GM19023 (cell line): ENCODE results near the gene NOM1.
"Not testable (repeated sequence)": the region's sequence is repeated elsewhere in the genome, so short reads cannot be mapped to it uniquely, and the experiment has no call there.

Experiments
- ATAC-seq: cut with Tn5 transposase; IDR thresholded peaks from one replicate; pipeline ENCODE4 v1.9.1; 2021; ENCODE audit warnings: mild to moderate bottlenecking, moderate library complexity; ENCODE audit not compliant: unreplicated experiment

Gene NOM1

DNA sequence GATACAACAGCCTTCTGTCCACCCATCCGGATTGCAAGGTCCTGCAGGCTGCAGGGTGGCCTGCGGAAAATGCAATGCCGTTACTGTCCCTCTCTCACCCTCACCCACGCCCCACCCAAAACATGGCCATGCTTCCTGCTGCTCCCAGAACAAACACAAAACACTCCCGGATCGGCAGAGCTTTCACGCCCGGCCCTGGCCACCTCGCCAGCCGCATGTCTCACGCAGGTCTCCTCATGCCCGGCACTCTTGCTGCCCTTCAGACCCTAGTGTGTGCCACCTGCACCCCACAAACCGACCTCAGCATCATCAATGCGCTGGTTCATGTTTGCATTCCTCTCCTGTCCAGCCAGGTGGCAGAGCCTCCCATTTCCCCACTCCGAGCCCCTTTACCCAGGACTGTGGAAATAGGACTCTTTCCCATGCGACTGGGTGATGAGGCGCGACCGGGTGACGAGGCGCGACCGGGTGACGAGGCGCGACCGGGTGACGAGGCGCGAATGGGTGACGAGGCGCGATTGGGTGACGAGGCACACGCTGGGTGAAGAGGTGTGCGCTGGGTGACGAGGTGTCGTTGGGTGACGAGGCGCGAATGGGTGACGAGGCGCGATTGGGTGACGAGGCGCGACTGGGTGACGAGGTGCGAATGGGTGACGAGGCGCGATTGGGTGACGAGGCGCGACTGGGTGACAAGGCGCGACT, 8.9 kb upstream of the NOM1 start:
- ATAC-seq: no peak

DNA sequence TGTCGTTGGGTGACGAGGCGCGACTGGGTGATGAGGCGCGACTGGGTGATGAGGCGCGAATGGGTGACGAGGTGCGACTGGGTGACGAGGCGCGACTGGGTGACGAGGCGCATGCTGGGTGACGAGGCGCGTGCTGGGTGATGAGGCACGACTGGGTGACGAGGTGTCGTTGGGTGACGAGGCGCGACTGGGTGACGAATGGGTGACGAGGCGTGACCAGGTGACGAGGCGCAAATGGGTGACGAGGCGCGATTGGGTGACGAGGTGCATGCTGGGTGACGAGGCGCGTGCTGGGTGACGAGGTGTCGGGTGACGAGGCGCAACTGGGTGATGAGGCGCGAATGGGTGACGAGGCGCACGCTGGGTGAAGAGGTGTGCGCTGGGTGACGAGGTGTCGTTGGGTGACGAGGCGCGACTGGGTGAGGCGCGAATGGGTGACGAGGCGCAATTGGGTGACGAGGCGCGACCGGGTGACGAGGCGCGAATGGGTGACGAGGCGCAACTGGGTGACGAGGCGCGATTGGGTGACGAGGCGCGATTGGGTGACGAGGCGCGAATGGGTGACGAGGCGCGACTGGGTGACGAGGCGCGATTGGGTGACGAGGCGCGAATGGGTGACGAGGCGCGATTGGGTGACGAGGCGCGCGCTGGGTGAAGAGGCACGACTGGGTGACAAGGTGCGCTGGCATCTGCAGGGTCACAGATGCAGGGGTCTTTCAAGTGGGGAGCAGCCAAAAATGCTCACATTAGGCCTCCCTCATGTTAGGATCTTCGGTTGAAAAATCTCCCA, 7.9 kb upstream of the NOM1 start:
- no peak for ATAC-seq

DNA sequence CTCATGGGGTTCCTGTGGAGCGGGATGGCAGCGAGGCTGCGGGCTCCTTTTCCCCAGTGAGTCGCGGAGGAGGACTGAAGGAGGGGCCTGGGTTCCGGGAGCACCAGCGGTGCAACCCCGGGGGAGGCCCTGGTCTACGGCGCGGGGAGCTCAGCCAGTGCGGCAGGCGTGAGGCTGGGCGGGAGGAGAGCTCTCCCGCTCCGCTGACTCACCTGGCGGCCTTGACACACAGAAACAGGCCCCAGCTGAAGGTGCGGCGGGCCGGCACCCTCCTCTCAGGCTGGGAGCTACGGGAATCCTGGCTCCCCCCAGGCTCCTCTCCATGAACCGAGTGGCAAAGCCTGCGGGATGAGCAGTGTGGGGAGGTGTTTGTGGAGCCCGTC, 6.8 kb upstream of the NOM1 start:
- ATAC-seq: no peak

DNA sequence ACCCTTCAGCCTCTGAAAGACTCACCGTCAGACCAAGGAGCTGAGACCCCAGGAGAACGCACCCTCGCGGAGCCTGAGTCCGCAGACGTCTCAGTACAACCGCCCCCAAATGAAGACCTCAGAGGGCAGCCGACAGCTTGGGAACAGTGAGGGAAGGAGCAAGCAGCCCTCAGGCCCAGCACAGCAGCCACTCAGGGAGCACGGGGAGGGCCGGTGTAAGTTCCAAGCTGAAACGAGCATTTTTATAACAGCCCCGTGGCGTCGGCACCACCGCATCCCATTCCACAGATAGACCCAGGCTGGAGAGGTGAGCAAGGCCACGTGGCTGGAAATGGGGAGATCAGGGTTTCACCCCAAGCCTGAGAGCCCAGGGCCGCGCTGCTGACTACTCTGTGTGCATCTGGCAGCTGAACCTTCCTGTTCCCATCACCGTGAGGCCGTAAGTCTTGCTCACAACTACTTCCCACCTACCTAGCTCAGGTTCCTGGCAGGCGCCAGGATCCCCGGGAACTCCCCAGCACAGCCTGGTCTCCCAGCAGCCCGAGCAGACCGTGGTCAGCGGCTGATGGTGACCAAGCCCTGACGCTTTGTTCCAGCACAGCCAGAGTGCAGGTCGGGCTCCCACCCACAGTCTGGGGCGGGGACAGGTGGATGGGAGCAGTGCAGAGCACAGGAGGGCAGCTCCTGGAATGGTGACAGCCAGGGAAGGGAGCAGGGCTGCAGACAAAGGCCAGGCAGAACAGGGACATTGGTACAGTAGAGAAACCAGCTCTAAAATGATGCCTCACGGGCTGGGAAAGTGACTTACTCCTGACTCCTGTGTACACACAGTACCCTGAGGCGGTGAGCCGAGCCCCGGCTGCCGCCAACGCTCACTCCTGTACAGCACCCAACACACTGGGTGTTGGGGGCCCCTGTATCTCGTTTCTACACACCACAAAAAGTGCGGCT, 6.1 kb upstream of the NOM1 start:
- no peak for ATAC-seq

DNA sequence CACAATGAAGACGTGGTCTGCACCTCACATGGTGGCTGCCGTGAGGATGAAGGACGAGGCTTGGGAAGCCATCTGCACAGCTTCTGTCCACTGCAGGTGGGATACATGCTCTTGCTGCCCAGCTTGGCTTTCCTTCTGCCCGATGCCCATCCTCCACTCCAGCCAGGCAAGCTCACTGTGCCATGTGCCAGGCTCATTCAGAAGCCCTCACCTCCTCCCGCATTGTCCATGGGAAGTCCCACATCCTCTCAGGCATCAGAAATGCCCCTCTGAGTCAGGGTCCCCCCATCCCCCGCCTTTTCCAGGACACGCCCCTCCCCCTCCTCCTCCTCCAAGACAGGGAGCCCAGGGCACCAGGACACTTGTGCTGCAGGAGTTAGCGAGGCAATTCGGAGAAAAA, 4.6 kb upstream of the NOM1 start:
- ATAC-seq: no peak

DNA sequence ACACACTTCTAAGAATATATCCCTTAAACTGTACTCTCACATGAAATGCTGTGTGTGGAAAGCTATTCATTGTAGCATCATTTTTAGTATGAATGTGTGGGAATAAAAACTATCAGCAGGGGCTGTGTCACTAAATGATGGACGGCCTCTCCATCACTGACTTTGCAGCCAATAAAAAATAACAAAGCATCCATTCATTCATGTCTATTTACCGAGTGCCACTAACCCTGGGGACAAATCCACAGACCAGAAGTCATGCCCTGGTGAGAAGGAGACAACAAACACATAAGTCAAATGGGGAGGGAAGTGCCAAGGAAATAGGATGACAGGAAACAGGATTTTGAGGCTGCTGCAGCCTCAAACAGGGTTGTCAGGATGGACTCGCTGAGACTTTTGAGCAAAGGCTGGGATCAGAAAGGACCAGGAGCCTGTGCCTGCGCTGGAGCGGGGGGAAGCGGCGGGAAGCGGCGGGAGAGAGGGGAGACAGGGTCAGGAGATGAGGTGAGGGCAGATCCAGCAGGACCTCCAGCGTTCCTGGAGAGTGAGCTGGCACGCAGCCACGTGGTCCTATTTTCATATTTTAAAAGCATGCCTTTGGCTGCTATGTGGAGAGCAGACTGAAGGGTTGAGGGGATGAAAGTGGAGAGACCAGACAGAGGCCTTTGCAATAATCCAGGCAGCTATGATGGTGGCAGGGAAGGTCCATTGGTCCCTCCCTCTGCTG, 2.2 kb upstream of the NOM1 start:
- ATAC-seq: no peak

DNA sequence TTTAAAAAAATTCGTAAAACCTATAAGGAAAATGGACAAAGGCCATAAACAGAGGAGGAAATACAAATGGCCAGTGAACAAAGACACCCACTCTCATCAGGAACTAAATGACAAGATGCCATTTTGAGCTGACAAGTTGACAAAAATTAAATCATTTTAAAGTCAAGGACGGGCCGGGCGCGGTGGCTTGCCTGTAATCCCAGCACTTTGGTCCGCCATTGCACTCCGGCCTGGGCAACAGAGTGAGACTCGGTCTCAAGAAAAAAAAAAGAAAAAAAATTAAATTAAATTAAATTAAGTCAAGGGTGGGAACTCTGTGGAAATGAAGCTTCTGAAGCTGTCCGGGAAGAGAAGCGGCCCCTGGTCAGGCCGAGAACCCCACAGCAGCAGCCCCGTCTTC, 1.2 kb upstream of the NOM1 start:
- no peak for ATAC-seq

DNA sequence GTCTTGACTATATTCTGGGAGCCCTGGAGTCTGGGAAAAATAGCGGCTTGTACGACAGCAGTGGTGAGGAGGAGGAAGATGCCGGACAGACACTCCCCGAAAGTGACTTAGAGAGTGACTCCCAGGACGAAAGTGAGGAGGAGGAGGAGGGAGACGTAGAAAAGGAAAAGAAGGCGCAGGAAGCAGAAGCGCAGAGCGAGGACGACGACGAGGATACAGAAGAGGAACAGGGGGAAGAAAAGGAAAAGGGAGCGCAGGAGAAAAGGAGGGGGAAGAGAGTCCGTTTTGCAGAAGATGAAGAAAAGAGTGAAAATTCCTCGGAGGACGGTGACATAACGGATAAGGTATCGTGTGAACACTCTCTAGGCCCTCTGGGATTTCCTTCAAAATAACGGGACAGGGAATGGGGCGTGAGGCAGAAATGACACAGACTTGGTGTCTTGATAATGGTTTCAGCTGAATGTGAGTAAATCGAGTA, 908 bp downstream of the NOM1 start:
- no peak for ATAC-seq

DNA sequence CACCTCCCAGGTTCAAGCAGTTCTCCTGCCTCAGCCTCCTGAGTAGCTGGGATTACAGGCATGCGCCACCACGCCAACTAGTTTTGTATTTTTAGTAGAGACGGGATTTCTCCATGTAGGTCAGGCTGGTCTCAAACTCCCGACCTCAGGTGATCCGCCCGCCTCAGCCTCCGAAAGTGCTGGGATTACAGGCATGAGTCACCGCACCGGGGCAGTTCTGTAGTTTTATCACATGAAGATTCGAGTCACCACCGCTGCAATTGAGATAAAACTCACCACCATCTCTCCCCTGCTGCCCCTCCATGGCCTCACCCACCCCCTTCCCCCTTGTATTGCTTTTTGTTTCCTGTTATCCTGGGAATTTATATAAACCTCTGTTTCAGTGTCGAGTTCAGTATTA, 3.7 kb downstream of the NOM1 start:
- not testable (repeated sequence) for ATAC-seq

DNA sequence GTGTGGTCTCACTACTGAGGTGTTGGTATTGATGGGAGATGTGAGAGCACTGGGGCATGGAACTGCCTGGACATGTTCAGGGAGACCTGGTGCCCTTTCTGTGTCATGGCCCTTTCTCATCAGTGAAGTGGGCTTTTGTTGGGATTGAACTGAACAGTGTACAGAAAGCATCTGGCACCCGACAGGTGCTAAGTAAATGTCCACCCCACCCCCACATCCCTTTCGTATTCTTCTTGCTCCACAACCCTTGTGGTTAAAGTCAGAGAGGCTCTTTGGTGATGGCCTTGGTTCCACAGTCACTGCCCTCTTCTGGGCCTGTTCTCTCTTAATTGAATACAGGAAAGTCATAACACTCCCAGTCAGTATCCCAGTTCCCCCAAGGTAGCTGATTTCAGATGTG, 5.4 kb downstream of the NOM1 start:
- ATAC-seq: no peak

DNA sequence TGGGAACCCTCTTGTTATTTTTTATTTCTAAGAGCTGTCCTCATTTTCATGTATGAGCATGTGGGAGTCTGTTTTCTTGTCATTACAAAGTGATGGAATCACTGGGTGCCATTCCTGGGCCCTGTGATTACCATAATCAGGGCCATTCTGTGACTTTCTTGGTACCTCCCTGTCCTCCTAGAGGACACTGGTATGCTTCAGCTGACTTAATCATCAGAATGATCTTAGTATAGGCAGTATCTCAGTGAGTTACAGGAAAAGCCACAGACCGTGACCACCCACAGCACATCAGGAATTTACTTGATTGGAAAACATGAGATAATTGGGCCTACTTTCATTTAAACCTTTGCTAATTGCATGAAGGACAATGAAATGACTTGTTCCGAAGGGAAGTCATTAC, 7.2 kb downstream of the NOM1 start:
- no peak for ATAC-seq

DNA sequence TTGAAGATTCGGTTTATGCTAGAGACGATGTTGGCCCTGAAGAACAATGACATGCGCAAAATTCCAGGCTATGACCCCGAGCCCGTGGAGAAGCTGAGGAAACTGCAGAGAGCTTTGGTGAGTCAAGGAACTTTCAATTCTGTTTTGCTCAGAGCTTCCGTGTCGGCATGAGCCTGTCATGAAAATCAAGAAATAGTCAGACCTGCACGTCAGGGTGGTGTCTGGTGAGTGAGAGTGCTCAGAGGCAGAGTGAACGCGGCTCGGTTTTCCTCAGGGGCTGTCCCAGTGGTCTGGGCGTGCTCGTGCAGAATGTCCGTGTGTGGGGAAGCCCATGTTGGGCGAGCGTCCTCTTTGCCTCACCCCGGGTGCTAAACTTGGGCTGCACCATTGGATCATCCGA, 12.6 kb downstream of the NOM1 start:
- no peak for ATAC-seq

DNA sequence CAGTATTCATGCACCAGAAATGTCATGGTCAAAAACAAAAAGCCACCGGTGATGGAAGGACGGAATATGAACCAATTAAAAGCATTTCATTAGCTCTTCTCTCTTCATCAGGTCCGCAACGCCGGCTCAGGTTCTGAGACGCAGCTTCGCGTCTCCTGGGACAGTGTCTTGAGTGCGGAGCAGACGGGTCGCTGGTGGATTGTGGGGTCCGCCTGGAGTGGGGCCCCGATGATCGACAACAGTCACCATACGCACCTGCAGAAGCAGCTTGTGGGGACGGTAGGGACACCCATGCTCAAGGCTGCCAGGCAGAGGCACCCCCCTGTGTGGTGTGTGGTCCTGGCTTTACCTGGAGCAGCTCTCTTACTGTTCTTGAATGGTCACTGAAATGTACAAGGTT, 13.4 kb downstream of the NOM1 start:
- ATAC-seq: no peak

DNA sequence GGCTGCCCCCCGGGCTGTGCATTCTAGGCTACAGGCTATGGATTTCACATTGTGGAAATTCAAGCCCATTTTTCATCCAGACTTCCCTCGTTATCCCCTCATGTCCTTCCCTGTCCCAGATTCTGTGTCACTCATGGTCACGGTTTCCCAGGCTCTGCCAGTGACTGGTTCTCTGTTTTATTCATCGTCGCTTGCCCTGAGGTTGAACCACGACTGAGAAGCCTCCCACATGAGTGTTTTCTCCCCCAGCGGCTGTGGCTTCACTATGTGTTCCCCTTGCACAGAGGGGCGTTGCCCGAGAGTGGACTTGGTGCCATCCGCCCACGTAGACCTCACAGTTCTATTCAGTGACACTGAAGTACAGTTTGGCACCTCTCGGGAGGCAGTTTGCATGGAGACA, 14.0 kb downstream of the NOM1 start:
- ATAC-seq: no peak

DNA sequence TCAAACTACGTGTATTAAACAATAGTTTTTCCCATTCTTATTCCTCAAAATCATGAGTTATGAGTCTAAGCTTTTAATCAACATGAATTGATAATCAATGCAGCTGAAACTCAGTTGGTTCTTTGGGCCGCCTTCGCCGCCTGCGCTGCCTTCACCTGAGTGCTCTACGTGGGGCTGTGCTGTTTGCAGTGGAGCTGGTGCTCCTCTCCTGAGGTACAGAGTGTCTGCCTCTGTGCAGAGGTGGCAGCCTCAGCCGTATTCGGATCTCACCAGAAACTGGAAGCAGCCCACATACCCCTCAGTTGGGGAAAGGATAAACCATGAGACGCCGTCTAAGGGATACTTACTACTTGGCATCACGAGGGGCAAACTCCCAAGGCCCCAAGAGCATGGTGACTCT, 15.5 kb downstream of the NOM1 start:
- no peak for ATAC-seq

DNA sequence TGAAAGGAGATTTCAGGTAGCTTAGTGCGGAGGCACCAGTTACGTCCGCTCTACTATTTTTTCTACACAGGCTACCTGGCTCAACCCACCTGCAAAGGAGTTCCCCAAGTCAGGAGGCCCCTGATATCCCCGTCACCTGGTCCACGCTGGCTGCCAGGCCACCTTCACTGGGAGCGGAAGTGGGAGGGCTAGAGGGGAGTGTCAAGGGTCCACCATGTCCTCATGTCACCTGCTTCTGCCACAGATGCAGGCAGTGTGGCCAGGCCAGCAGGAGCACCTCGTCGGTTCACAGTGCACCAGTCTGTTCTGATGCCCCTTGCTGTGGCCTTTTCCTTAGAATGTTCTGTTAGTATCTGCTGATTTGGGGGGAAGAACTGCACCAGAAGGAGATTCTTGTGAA, 16.9 kb downstream of the NOM1 start:
- ATAC-seq: no peak

DNA sequence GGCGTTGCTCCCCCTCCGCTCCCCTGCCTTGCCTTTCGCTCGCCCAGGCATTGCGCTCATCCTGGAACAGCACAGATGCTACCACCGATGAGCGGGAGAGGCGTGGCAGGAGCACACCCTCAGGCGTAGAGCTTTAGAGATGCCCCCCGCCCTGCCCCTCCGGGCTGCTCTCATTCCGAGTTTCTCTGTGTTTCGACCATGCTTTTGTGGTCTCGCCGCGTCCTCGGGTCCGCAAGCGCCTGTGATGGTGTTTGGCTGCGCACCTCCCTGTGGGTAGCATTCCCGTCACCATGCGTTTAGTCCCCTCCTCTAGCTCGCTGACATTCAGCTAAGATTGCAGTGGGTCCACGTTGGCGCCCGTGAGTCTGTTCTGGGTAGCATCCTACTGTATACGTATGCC, 18.7 kb downstream of the NOM1 start:
- no peak for ATAC-seq

DNA sequence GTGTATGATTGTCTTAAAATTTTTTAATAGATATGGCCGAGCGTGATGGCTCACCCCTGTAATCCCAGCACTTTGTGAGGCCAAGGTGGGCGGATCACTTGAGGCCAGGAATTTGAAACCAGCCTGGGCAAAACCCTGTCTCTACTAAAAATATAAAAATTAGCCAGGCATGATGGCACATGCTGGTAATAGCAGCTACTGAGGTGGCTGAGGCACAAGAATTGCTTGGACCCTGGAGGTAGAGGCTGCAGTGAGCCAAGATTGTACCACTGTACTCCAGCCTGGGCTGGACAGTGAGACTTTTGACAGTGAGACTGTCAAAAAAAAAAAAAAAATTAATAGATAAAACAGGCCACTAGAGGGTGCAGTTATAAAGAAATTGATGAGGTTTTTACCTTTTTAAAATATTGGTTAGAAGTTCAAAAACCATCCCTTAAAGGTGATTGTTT, 20.5 kb downstream of the NOM1 start:
- ATAC-seq: no peak

DNA sequence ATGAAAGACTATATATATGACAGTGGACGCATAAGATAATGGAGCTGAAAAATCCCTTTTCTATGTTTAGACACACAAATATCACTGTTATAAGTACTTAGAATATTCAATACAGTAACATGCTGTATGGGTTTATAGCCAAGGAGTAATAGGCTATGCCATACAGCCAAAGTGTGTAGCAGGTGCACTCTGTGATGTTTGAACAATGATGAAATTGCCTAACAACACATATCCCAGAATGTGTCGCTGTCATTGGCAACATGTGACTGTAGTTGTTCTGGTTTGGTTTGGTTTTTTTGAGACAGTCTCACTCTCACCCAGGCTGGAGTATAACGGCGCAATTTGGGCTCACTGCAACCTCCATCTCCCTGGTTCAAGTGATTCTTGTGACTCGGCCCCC, 26.1 kb downstream of the NOM1 start:
- no peak for ATAC-seq

DNA sequence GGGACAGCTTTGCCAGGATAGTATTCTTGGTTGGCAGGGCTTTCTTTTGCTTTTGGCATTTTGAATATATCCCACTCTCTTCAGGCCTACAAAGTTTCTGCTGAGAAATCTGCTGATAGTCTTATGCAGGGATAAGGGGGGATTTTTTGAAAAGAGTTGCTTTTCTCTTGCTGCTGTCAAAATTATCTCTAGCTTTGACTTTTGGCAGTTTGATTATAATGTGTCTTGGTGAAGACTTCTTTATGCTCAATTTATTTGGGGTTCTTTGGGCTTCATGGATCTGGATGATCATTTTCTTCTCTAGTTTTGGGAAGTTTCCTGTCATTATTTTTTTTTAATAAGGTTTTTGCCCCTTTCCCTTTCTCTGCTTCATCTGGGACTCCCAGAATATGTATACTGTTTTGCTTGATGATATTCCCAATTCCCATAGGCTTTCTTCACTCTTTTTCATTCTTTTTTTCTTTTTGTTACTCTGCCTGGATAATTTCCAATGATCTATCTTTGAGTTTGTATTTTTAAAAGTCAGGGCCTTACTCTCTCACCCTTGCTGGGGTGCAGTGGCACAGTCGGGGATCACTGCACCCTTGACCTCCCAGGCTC, 29.6 kb downstream of the NOM1 start:
- ATAC-seq: no peak
